ENCODE results near the gene AUTS2.

Gene AUTS2

DNA sequence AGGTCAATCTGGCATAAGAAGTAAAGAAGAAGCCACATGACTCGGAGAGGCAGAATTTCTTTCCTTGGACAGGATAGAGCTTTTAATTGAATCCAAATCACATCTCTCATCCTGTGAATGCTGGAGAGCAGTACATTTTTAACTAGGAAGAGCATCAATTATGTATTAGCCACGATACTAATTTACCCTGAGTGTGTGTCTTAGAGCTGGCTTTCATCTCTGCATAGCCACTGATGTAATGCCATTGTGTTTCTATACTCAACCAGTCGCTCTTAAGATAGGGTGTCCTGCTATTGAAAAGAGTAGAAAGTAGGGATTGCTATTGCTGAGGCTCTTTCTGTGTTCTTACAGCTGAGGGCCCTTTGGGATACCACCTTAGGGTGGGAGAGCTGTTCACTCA, 280.3 kb downstream of the AUTS2 start:
- no peak for DNase-seq (ENCODE audit: low read depth in 1 of 2, low spot score in 1 of 2)
- TF ChIP-seq, protein P1, sequence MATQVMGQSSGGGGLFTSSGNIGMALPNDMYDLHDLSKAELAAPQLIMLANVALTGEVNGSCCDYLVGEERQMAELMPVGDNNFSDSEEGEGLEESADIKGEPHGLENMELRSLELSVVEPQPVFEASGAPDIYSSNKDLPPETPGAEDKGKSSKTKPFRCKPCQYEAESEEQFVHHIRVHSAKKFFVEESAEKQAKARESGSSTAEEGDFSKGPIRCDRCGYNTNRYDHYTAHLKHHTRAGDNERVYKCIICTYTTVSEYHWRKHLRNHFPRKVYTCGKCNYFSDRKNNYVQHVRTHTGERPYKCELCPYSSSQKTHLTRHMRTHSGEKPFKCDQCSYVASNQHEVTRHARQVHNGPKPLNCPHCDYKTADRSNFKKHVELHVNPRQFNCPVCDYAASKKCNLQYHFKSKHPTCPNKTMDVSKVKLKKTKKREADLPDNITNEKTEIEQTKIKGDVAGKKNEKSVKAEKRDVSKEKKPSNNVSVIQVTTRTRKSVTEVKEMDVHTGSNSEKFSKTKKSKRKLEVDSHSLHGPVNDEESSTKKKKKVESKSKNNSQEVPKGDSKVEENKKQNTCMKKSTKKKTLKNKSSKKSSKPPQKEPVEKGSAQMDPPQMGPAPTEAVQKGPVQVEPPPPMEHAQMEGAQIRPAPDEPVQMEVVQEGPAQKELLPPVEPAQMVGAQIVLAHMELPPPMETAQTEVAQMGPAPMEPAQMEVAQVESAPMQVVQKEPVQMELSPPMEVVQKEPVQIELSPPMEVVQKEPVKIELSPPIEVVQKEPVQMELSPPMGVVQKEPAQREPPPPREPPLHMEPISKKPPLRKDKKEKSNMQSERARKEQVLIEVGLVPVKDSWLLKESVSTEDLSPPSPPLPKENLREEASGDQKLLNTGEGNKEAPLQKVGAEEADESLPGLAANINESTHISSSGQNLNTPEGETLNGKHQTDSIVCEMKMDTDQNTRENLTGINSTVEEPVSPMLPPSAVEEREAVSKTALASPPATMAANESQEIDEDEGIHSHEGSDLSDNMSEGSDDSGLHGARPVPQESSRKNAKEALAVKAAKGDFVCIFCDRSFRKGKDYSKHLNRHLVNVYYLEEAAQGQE (IDR thresholded peaks at IDR 0.05; ENCODE audit: insufficient replicate concordance, low read depth), result no peak
- no peak for TF ChIP-seq POLR2AphosphoS5 (IDR thresholded peaks at IDR 0.05; ENCODE audit: low read depth)
- H3K4me3 ChIP-seq (replicated peaks; ENCODE audit: insufficient read depth, low read length), result no peak overlapping the region
- no peak overlapping the region for H3K27ac ChIP-seq (replicated peaks)
- H3K27me3 ChIP-seq (ENCODE audit: insufficient read depth, poor library complexity, severe bottlenecking), result no peaks in the 10 kb centered on the region

DNA sequence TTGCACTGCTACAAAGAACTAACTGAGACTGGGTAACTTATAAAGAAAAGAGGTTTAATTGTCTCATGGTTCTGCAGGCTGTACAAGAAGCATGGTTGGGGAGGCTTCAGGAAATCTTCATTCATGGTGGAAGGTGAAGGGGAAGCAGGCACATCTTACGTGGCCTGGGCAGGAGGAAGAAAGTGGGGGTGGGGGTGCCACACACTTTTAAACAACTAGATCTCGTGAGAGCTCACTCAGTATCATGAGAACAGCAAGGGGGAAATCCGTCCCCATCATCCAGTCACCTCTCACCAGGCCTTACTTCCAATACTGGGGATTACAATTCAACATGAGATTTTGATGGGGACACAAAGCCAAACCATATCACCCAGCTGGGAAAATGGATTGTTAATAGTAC, 281.7 kb downstream of the AUTS2 start:
- TF ChIP-seq, protein P1 (IDR thresholded peaks at IDR 0.05; ENCODE audit: insufficient replicate concordance, low read depth), result no peak
- TF ChIP-seq, protein P2, sequence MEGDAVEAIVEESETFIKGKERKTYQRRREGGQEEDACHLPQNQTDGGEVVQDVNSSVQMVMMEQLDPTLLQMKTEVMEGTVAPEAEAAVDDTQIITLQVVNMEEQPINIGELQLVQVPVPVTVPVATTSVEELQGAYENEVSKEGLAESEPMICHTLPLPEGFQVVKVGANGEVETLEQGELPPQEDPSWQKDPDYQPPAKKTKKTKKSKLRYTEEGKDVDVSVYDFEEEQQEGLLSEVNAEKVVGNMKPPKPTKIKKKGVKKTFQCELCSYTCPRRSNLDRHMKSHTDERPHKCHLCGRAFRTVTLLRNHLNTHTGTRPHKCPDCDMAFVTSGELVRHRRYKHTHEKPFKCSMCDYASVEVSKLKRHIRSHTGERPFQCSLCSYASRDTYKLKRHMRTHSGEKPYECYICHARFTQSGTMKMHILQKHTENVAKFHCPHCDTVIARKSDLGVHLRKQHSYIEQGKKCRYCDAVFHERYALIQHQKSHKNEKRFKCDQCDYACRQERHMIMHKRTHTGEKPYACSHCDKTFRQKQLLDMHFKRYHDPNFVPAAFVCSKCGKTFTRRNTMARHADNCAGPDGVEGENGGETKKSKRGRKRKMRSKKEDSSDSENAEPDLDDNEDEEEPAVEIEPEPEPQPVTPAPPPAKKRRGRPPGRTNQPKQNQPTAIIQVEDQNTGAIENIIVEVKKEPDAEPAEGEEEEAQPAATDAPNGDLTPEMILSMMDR (IDR thresholded peaks at IDR 0.05; ENCODE audit: insufficient read depth, low read length), result no peak
- no peak for TF ChIP-seq POLR2AphosphoS5 (IDR thresholded peaks at IDR 0.05; ENCODE audit: low read depth)
- TF ChIP-seq GABPA (IDR thresholded peaks at IDR 0.05; ENCODE audit: low read depth), result no peak
- TF ChIP-seq SPI1 (IDR thresholded peaks at IDR 0.05; ENCODE audit: borderline replicate concordance, low read depth), result no peak
- DNase-seq (ENCODE audit: low read depth in 1 of 2, low spot score in 1 of 2), result no peak
- Histone ChIP-seq H3K27me3 (ENCODE audit: insufficient read depth, poor library complexity, severe bottlenecking) (no peaks in the 10 kb centered on the region), H3K4me3 (replicated peaks; ENCODE audit: insufficient read depth, low read length) (no peak overlapping the region), H3K27ac (replicated peaks) (no peak overlapping the region)

DNA sequence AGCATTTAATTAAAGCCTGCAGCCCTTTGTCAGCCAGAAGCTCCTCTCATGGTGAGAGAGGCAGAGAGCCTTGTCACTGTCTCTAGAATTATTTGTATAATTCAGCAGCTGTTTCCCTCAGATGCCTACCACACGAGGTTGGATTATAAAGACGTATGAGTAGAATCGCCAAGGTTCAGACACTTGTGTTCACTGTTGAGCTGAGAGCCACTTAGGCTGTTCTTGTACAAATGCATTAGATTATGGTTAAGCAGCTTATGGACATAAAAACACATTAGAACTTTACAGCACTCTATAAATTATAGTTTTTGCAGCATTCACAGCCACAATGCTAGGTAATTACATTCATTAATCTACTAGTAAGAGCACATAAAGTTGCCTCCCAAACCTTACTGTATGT, 282.6 kb downstream of the AUTS2 start:
- H3K27me3 ChIP-seq (ENCODE audit: insufficient read depth, poor library complexity, severe bottlenecking), result no peaks in the 10 kb centered on the region
- H3K27ac ChIP-seq (replicated peaks), result no peak overlapping the region
- no peak overlapping the region for H3K4me3 ChIP-seq (replicated peaks; ENCODE audit: insufficient read depth, low read length)
- no peak for DNase-seq (ENCODE audit: low read depth in 1 of 2, low spot score in 1 of 2)
- TF ChIP-seq GABPA (IDR thresholded peaks at IDR 0.05; ENCODE audit: low read depth) (no peak), POLR2AphosphoS5 (IDR thresholded peaks at IDR 0.05; ENCODE audit: low read depth) (no peak)
- TF ChIP-seq, protein P2 (IDR thresholded peaks at IDR 0.05; ENCODE audit: insufficient read depth, low read length), result no peak
- TF ChIP-seq, protein P1 (IDR thresholded peaks at IDR 0.05; ENCODE audit: insufficient replicate concordance, low read depth), result no peak

DNA sequence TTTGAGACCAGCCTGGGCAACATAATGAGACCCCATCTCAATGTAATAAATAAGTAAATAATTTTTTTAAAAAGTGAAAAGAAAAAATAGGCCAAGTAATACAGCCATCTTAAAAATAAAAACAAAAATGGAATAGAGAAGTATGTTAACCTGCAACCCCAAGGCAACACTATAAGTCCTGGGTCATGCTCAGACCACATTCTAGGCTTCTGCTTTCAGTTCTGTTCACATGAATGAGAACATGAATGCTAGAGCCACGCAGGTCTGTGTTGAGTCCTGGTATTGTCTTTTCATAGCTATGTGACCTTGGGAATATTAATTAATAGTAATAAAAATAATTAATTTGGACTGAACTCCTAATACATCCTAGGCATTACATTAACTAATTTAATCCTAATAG, 284.0 kb downstream of the AUTS2 start:
- H3K27ac ChIP-seq (replicated peaks), result no peak overlapping the region
- TF ChIP-seq, protein P2 (IDR thresholded peaks at IDR 0.05; ENCODE audit: insufficient read depth, low read length), result no peak
- TF ChIP-seq POLR2AphosphoS5 (IDR thresholded peaks at IDR 0.05; ENCODE audit: low read depth) (no peak), GABPA (IDR thresholded peaks at IDR 0.05; ENCODE audit: low read depth) (no peak), SPI1 (IDR thresholded peaks at IDR 0.05; ENCODE audit: borderline replicate concordance, low read depth) (no peak)
- TF ChIP-seq, protein P1 (IDR thresholded peaks at IDR 0.05; ENCODE audit: insufficient replicate concordance, low read depth), result no peak
- no peak for DNase-seq (ENCODE audit: low read depth in 1 of 2, low spot score in 1 of 2)
- no peak overlapping the region for H3K4me3 ChIP-seq (replicated peaks; ENCODE audit: insufficient read depth, low read length)
- no peaks in the 10 kb centered on the region for H3K27me3 ChIP-seq (ENCODE audit: insufficient read depth, poor library complexity, severe bottlenecking)

Data from HL-60 (cell line).